Vagina (tissue), 2 donors: ENCODE results near the gene FZD2.

Experiments used
- CTCF ChIP-seq, 3 experiments: fragments of 450-650 bp in 2 of 3; fragments of 200-600 bp in 1 of 3; sonication (generic) in 1 of 3; IDR thresholded peaks; one replicate each; pipeline ENCODE4 v1.5.1; 2017 to 2019; ENCODE audit warnings: antibody characterized with exemption in 3 of 3, mild to moderate bottlenecking in 2 of 3, moderate library complexity in 2 of 3
- POLR2A ChIP-seq, 2 donors: fragments of 450-650 bp; IDR thresholded peaks; one replicate each; pipeline ENCODE4 v1.6.1; 2017; ENCODE audit warnings: antibody characterized with exemption in 2 of 2, mild to moderate bottlenecking in 2 of 2, moderate library complexity in 2 of 2
- POLR2AphosphoS5 ChIP-seq, 2 donors: sonication (generic); formaldehyde crosslinking; IDR thresholded peaks; one replicate each; pipeline ENCODE4 v1.9.0; 2017; ENCODE audit warnings: antibody characterized with exemption in 2 of 2, mild to moderate bottlenecking in 2 of 2, low read depth in 1 of 2; ENCODE audit not compliant: insufficient read depth in 1 of 2

GRCh38 chr17:44575403-44575802, 18.1 kb downstream of the FZD2 start:
- TF ChIP-seq CTCF (IDR thresholded peaks at IDR 0.05) (no peak), POLR2AphosphoS5 (IDR thresholded peaks at IDR 0.05; ENCODE audit: insufficient read depth in 1 of 2, low read depth in 1 of 2) (no peak), POLR2A (IDR thresholded peaks at IDR 0.05) (no peak)
